ENCODE measurements around the gene STOM. TPM values are rescaled to one million over a fixed set of nuclear protein-coding genes. Genes with fewer than 3 reads are reported as not detected.
A peak's percentile ranks its signal among the peaks of the same experiment; 100 is the strongest.

The STOM gene
- polyA plus RNA-seq, 1 donor = 71.4 TPM

DNA sequence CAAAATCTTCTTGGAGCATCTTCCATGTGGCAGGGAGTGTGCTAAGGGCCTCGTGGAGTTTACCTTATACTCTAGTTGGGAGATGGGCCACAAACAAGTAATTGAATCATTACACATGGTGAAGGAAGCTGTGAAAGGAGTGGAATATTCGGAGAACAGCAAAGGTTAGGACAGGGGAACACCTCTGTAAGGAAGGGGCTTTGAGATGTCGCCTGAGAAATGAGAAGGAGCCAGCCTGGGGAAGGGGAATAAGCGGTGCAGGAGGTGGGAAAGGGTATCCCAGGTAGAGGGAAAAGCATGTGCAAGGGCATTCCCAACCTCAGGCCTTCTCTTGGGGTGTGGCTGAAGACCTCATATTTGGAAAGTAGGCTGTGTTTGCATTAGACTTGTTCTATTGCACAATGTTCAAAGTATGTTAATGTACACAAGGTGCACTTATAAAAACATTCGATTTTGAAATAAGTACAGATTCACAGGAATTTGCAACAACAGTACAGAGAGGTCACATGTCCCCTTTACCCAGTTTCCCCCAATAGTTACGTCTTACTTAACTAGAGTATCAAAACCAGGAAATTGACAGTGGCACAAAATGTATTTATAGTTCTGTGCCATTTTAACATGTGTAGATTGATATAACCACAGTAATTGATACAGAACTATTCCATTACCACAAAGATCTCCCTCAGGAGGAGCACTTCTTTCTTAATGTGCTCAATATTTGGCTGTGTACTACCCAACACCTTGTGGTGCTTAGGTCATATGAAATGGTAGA is 2.4 kb upstream of the STOM start:
- Histone ChIP-seq H3K4me3 (ENCODE audit: low read length) (no peak overlapping the region), H3K27me3 (ENCODE audit: control insufficient read depth, insufficient read depth, low read length) (no peaks in the 10 kb centered on the region), H3K9me3 (ENCODE audit: control insufficient read depth, low read depth, low read length) (peaks cover 2% of the 10 kb centered on the region), H3K36me3 (ENCODE audit: control insufficient read depth, insufficient read depth, low read length) (no peaks in the 10 kb centered on the region), H3K4me1 (ENCODE audit: control insufficient read depth, insufficient read depth, low read length) (peaks cover 31% of the 10 kb centered on the region), H3K27ac (ENCODE audit: low read length) (peak overlapping the region; percentile 63)
- peak in 1 of 2 donors; percentile 72 for DNase-seq
- WGBS (ENCODE audit: insufficient coverage, low lambda C conversion rate) = 86% methylated on average over 1 of the region's 6 CpGs

DNA sequence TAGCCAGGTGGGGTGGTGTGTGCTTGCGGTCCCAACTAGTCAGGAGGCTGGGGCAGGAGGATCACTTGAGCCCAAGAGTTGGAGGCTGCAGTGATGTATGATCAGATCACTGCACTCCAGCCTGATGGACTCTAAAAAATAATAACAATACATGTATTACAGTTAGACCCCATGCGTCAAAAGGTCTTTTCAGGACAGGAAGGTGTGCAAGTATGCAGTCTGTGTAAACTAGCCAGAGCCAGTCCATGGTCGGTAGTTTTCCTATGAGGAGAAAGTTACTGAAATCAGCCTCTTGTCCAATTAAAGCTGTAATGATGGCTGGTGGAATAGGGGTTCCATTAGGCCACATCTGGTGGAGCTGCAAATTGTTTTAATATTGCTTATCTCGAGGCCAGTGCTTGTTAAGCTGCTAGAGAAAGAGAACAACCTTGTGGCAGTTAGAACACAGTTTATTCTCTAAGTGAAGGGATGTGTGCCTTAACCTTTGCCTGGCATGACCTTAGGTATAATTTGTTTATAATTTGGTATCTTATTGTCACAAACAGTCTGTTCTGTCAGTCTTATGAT is 1.5 kb upstream of the STOM start:
- DNase-seq = no peak
- Histone ChIP-seq H3K36me3 (ENCODE audit: control insufficient read depth, insufficient read depth, low read length) (no peaks in the 10 kb centered on the region), H3K4me1 (ENCODE audit: control insufficient read depth, insufficient read depth, low read length) (peaks cover 40% of the 10 kb centered on the region), H3K4me3 (ENCODE audit: low read length) (no peak overlapping the region), H3K27me3 (ENCODE audit: control insufficient read depth, insufficient read depth, low read length) (no peaks in the 10 kb centered on the region), H3K27ac (ENCODE audit: low read length) (no peak overlapping the region), H3K9me3 (ENCODE audit: control insufficient read depth, low read depth, low read length) (peaks cover 2% of the 10 kb centered on the region)
- WGBS (ENCODE audit: insufficient coverage, low lambda C conversion rate) = no CpG with 5 or more reads among the region's 4 CpGs

DNA sequence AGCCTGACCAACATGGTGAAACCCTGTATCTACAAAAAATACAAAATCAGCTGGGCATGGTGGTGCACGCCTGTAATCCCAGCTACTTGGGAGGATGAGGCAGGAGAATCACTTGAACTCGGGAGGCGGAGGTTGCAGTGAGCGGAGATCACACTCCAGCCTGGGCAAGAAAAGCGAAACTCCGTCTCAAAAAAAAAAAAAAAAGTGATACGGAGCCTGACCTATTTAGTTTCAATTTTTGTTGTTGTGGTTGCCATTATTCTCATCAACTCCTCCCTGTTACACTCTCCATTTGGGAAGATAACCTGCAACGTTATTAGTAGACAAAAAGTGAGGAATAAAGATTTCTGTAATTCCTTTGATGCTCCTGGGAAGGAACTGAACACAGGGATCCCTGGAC is 1.3 kb downstream of the STOM start:
- Histone ChIP-seq H3K4me1 (ENCODE audit: control insufficient read depth, insufficient read depth, low read length) (peaks cover 40% of the 10 kb centered on the region), H3K27ac (ENCODE audit: low read length) (peak overlapping the region; percentile 33)
- no CpG with 5 or more reads among the region's 8 CpGs for WGBS (ENCODE audit: insufficient coverage, low lambda C conversion rate)

DNA sequence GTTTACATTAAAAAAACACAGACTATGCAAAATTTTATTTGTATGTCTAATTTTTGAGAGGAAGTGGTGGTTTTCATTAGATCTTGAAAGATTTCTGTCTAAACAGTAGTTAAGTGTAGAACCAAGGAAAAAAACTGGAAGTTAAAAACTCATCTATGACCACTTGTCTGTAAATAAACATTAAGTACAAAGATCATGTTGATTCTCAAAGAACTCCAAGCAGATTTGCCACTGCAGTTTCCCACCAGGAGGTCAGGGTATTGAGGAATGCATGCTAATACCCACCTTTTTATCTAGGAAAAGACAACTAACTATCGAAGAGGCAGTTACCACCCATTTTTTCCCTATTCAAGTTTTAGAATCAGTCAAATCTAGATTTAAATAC is 1.9 kb downstream of the STOM start:
- Histone ChIP-seq H3K4me1 (ENCODE audit: control insufficient read depth, insufficient read depth, low read length) (peaks cover 38% of the 10 kb centered on the region), H3K4me3 (ENCODE audit: low read length) (peak overlapping the region; percentile 13), H3K36me3 (ENCODE audit: control insufficient read depth, insufficient read depth, low read length) (no peaks in the 10 kb centered on the region), H3K27me3 (ENCODE audit: control insufficient read depth, insufficient read depth, low read length) (no peaks in the 10 kb centered on the region), H3K9me3 (ENCODE audit: control insufficient read depth, low read depth, low read length) (peaks cover 2% of the 10 kb centered on the region), H3K27ac (ENCODE audit: low read length) (peak overlapping the region; percentile 61)
- peak in 1 of 2 donors; percentile 46 for DNase-seq
- no CpG with 5 or more reads among the region's 1 CpG for WGBS (ENCODE audit: insufficient coverage, low lambda C conversion rate)

More for the DNA sequence above, 1.3 kb downstream of the STOM start:
- peak overlapping the region; percentile 85 for H3K4me3 ChIP-seq (ENCODE audit: low read length)
- no peaks in the 10 kb centered on the region for H3K36me3 ChIP-seq (ENCODE audit: control insufficient read depth, insufficient read depth, low read length)
- no peak for DNase-seq
- H3K27me3 ChIP-seq (ENCODE audit: control insufficient read depth, insufficient read depth, low read length) = no peaks in the 10 kb centered on the region
- H3K9me3 ChIP-seq (ENCODE audit: control insufficient read depth, low read depth, low read length) = peaks cover 2% of the 10 kb centered on the region

DNA sequence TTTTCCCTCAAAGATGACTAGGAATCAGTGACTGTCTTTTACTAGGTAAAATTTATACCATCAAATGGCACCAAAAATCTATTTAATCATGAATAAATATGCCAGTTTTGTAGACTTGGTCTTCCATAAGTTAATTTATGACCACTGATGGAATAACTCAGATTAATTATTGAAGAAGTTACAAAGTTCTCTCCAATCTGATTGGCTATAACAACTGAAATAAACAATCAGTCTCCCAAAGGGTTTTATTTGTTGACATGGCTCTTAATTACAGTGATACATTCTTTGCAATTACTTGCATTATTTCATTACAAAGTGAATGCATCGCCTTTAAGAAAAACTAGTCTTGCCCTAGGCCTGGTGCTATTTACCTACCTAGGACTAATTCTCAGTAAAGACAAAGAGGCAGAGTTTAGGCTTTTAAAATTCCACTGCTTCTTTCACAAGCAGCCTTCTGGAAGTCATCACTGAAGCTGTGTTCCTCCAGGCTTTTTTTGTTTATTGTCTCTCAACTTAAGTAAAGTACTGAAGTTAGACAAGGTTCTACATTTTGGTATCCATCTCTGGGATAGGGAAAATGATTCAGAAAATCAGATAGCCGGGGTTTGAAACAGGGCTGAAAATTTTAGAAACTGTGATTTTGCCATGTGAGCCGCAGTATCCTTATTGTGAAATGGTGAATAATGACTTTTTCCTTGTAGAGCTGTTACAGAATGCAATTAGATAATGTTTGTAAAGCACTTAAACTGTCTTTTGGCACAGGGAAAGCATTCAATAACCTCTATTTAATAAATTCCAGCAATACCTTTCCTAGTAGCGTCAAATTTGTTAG is 2.5 kb downstream of the STOM start:
- WGBS (ENCODE audit: insufficient coverage, low lambda C conversion rate) = 0% methylated on average over 1 of the region's 4 CpGs
- Histone ChIP-seq H3K27ac (ENCODE audit: low read length) (peak overlapping the region; percentile 61), H3K36me3 (ENCODE audit: control insufficient read depth, insufficient read depth, low read length) (no peaks in the 10 kb centered on the region), H3K4me1 (ENCODE audit: control insufficient read depth, insufficient read depth, low read length) (peaks cover 35% of the 10 kb centered on the region), H3K4me3 (ENCODE audit: low read length) (peak overlapping the region; percentile 13), H3K9me3 (ENCODE audit: control insufficient read depth, low read depth, low read length) (peaks cover 2% of the 10 kb centered on the region), H3K27me3 (ENCODE audit: control insufficient read depth, insufficient read depth, low read length) (no peaks in the 10 kb centered on the region)
- peak in 1 of 2 donors; percentile 28 for DNase-seq

DNA sequence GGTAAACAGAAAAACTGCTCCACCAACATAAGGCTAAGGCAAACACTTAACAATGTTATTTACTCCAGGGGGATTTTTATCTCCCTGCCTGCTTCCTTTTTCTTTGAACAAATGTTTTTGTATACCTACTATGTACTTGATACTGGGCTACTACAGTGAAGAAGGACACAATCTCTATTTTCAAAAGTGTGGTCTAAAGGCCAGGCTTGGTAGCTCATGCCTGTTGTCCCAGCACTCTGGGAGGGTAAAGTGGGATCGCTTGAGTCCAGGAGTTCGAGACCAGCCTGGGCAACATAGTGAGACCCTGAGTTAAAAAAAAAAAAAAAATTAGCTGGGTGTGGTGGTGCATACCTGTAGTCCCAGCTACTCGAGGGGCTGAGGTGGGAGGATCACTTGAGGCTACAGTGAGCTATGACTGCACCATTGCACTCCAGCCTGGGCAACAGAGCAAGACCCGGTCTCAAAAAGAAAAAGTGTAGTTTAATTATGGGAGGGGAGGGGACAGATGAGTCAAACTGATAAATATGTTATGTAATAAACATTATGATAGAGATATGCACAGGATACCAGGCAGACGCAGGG is 3.3 kb downstream of the STOM start:
- Histone ChIP-seq H3K27me3 (ENCODE audit: control insufficient read depth, insufficient read depth, low read length) (no peaks in the 10 kb centered on the region), H3K36me3 (ENCODE audit: control insufficient read depth, insufficient read depth, low read length) (no peaks in the 10 kb centered on the region), H3K4me3 (ENCODE audit: low read length) (no peak overlapping the region), H3K4me1 (ENCODE audit: control insufficient read depth, insufficient read depth, low read length) (peaks cover 31% of the 10 kb centered on the region), H3K9me3 (ENCODE audit: control insufficient read depth, low read depth, low read length) (peaks cover 2% of the 10 kb centered on the region), H3K27ac (ENCODE audit: low read length) (no peak overlapping the region)
- WGBS (ENCODE audit: insufficient coverage, low lambda C conversion rate) = 40% methylated on average over 1 of the region's 5 CpGs
- DNase-seq = no peak

DNA sequence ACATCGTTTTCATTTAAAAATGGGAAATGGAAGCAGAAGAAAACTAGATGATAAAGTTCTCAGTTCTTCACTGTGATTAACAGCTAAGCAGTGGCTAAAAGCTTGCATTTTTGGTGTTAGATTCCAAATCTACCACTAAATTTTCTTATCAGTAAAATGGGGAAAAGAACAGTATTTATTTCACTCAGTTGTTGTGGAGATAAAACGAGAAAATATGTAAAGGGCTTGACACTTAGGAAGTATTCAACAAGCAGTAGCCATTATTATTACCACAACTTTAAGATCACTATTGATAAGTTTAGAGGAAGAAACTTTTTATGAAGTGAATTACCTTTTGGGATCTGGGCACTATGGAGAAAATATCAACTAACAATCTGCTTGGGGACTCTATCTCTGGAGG is 4.5 kb downstream of the STOM start:
- Histone ChIP-seq H3K9me3 (ENCODE audit: control insufficient read depth, low read depth, low read length) (peaks cover 2% of the 10 kb centered on the region), H3K36me3 (ENCODE audit: control insufficient read depth, insufficient read depth, low read length) (no peaks in the 10 kb centered on the region), H3K4me1 (ENCODE audit: control insufficient read depth, insufficient read depth, low read length) (peaks cover 28% of the 10 kb centered on the region), H3K4me3 (ENCODE audit: low read length) (no peak overlapping the region), H3K27me3 (ENCODE audit: control insufficient read depth, insufficient read depth, low read length) (no peaks in the 10 kb centered on the region), H3K27ac (ENCODE audit: low read length) (no peak overlapping the region)
- 86% methylated on average over 2 of the region's 2 CpGs for WGBS (ENCODE audit: insufficient coverage, low lambda C conversion rate)
- no peak for DNase-seq

DNA sequence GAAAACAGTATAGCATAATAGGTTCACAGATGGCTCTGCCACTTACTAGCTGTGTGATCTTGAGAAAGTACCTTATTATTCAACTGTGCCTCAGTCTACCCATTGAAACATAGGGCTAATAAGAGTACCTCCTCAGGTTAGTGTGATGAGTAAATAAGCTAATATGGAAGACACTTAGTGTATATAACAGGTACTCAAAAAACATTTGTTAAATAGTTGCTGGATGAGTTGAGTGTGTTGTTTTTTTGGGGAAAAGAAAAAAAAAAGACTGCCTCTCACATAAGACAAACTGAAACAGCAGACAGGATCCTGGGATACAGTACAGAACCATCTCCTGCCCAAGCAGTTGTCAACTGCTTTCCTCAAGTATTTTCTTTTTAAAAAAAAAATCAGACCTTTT is 5.2 kb downstream of the STOM start:
- peaks cover 26% of the 10 kb centered on the region for H3K4me1 ChIP-seq (ENCODE audit: control insufficient read depth, insufficient read depth, low read length)
- no peaks in the 10 kb centered on the region for H3K36me3 ChIP-seq (ENCODE audit: control insufficient read depth, insufficient read depth, low read length)
- DNase-seq = no peak
- H3K9me3 ChIP-seq (ENCODE audit: control insufficient read depth, low read depth, low read length) = peaks cover 1% of the 10 kb centered on the region
- H3K4me3 ChIP-seq (ENCODE audit: low read length) = no peak overlapping the region
- H3K27ac ChIP-seq (ENCODE audit: low read length) = no peak overlapping the region
- H3K27me3 ChIP-seq (ENCODE audit: control insufficient read depth, insufficient read depth, low read length) = no peaks in the 10 kb centered on the region

DNA sequence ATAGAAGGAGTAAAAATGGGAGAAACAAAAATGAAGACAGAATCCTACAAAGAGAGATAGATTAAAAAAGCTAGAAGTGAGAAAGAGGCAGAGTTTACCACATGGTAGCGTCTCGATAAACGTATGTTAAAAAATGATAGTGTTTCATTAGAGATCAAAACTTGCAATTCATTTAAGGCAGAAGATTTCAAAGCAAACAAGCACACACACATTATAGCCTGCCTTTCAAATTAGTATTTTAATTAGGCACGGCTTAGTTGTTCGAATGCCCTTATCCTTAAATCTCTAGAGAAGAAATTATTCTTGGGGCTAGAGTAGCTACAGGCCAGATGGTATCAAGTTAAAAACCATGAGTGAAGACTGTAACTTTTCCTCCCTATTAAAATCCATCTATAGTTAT is 6.0 kb downstream of the STOM start:
- Histone ChIP-seq H3K27me3 (ENCODE audit: control insufficient read depth, insufficient read depth, low read length) (no peaks in the 10 kb centered on the region), H3K4me1 (ENCODE audit: control insufficient read depth, insufficient read depth, low read length) (peaks cover 25% of the 10 kb centered on the region), H3K36me3 (ENCODE audit: control insufficient read depth, insufficient read depth, low read length) (no peaks in the 10 kb centered on the region), H3K9me3 (ENCODE audit: control insufficient read depth, low read depth, low read length) (no peaks in the 10 kb centered on the region), H3K27ac (ENCODE audit: low read length) (no peak overlapping the region), H3K4me3 (ENCODE audit: low read length) (no peak overlapping the region)
- 85% methylated on average over 5 of the region's 5 CpGs for WGBS (ENCODE audit: insufficient coverage, low lambda C conversion rate)
- no peak for DNase-seq

DNA sequence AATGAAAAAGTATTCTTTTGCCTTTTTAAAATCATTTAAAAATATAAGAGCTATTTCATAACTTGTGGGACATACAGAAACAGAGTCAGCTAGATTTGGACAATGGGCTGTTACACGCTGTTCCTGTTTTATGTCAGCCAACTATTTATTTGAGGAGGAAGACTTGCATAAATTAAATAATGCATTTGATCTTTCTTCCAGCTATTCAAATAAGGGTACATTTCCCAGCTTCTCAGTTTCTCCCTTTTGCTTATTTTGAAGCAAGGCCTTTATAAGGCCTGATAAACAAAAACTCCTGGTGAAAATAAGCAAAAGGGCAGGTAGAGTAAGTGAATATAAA is 6.5 kb downstream of the STOM start:
- no CpG with 5 or more reads among the region's 1 CpG for WGBS (ENCODE audit: insufficient coverage, low lambda C conversion rate)
- no peaks in the 10 kb centered on the region for H3K27me3 ChIP-seq (ENCODE audit: control insufficient read depth, insufficient read depth, low read length)
- no peak for DNase-seq
- no peaks in the 10 kb centered on the region for H3K9me3 ChIP-seq (ENCODE audit: control insufficient read depth, low read depth, low read length)
- no peaks in the 10 kb centered on the region for H3K36me3 ChIP-seq (ENCODE audit: control insufficient read depth, insufficient read depth, low read length)
- H3K4me1 ChIP-seq (ENCODE audit: control insufficient read depth, insufficient read depth, low read length) = peaks cover 22% of the 10 kb centered on the region
- H3K27ac ChIP-seq (ENCODE audit: low read length) = peak overlapping the region; percentile 81
- H3K4me3 ChIP-seq (ENCODE audit: low read length) = no peak overlapping the region

All from large intestine (tissue), 3 donors.